OCI-LY1 (cell line): ENCODE results near the gene SV2B.

Experiments used
- CTCF ChIP-seq: fragments of 200-600 bp; sonication (generic), shearing (Covaris generic); IDR thresholded peaks from 2 replicates; pipeline ENCODE4 v1.5.1; 2017; ENCODE audit warnings: mild to moderate bottlenecking, antibody characterized with exemption, low read length, moderate library complexity, mixed read lengths
- EZH2 ChIP-seq: fragments of 200-600 bp; sonication (generic), shearing (Covaris generic); IDR thresholded peaks from 2 replicates; pipeline ENCODE4 v1.8.0; 2017; ENCODE audit warnings: borderline replicate concordance, mixed run types, mild to moderate bottlenecking, antibody characterized with exemption, low read length, moderate library complexity, mixed read lengths

- no peak for TF ChIP-seq CTCF
- TF ChIP-seq EZH2 = no peak
These were observed 248.9 kb downstream of the SV2B start for GRCh38 chr15:91348752-91349500.
